Endometrium (tissue), 2 donors: Measurements from ENCODE around the gene MUCL1.
"Not testable (repeated sequence)": the region's sequence is repeated elsewhere in the genome, so short reads cannot be mapped to it uniquely, and the experiment has no call there.

ENCODE experiments used
- FAIRE-seq: peaks from 2 replicates; lab custom pipeline; 2012; peaks lifted over from hg19 to GRCh38; lab: Jason Lieb, UNC
- donor health status: control.
- donor health status: control.

The MUCL1 gene

GRCh38 chr12:54853933-54854538, at the start of gene MUCL1:
MUCL1 (plus strand) TSS chr12:54854516; CDS start chr12:54854583, 67 bp downstream.
- no peak for FAIRE-seq

GRCh38 chr12:54821676-54822075, 32.6 kb upstream of the MUCL1 start:
- FAIRE-seq, result no peak

DNA sequence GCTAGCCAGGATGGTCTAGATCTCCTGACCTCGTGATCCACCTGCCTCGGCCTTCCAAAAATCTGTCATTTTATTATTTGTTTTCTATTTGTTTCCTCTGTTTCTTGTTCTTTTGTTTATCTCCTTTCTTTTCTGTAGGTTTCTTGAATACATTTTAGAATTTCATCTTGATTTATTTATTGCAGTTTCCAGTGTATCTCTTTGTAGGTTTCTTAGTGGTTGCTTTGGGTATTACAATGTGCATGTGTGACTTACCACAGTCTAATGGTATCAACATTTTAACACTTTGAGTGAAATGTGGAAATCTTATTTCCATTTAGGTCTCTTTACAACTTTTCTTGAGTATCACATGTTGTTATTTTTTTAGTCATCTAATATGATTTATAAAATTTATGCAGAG, 29.9 kb upstream of the MUCL1 start:
- no peak for FAIRE-seq

- no peak for FAIRE-seq
Measured at GRCh38 chr12:54829511-54829910, 24.8 kb upstream of the MUCL1 start.

GRCh38 chr12:54830199-54830598, 24.1 kb upstream of the MUCL1 start:
- no peak for FAIRE-seq

- no peak for FAIRE-seq
Measured at GRCh38 chr12:54831631-54832030, 22.7 kb upstream of the MUCL1 start.

DNA sequence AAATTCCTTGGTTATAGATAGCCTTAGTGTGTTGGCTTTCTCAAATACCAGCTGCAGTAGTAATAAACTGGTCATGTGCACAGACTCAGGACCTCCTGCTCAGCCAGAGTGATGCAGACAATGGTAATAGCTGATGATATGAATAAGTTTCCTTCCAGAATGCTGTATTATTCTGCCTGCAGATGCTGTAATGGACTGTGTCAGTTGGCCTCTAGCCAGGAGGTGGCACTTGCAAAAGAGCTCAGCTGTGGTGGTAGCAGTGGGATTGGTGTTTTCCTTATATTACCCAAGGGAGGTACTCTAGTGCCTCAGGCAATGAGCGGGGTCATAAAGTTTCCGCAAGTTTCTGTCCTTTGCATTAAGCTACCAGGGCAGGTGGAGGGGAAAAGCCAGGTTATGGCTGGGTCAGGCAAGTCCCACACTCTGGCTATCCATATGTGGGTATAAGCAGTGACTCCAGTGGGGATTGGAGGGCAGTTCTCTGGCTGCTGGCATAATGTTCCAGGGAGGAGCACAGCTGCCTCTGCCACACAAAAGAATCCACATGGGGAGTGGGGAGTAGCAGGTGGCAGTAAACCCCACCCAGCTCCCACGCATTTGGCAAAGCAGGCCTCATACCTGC, 14.0 kb upstream of the MUCL1 start:
- FAIRE-seq, result no peak

GRCh38 chr12:54857406-54857805, 3.1 kb downstream of the MUCL1 start:
- no peak for FAIRE-seq

DNA sequence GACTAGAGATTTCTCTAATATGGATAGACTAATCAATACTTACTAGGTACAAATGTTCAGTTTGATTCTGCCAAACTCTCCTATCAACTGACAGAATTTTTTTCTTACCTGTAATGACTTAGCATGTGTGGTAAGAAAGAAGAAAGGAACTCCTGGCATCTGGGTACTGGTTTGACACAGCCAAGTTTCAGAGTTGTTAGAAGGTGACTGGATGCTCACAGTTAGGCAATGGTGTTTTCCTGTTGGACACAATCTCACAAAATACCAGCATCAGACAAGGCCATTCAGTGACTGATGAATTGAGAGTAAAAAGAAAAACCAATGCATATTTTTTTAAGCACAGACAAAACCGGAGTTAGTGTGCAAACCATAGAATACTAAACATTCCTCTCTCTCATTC, 4.2 kb downstream of the MUCL1 start:
- no peak for FAIRE-seq

- no peak for FAIRE-seq
Measured at GRCh38 chr12:54859502-54859901, 5.2 kb downstream of the MUCL1 start.

DNA sequence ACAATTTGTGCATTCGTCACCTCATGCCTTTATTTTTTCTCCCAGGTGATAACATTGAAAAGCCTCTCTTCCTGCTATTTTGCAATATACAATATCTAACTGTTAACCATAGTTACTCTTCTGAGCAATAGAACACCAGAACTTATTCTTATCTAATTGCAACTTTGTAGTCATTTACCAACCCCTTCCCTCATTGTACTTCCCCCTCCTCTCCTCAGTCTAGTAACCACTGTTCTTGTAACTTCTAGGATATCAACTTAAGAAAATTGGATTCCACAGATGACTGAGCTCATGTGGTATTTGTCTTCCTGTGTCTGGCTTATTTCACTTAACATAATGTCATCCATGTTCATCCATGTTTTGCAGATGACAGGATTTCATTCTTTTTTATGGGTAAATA, 7.6 kb downstream of the MUCL1 start:
- FAIRE-seq, result no peak

GRCh38 chr12:54863948-54864618, 9.8 kb downstream of the MUCL1 start:
- no peak for FAIRE-seq

- no peak for FAIRE-seq
Measured at GRCh38 chr12:54865683-54866324, 11.5 kb downstream of the MUCL1 start.

GRCh38 chr12:54868690-54869089, 14.4 kb downstream of the MUCL1 start:
- no peak for FAIRE-seq

DNA sequence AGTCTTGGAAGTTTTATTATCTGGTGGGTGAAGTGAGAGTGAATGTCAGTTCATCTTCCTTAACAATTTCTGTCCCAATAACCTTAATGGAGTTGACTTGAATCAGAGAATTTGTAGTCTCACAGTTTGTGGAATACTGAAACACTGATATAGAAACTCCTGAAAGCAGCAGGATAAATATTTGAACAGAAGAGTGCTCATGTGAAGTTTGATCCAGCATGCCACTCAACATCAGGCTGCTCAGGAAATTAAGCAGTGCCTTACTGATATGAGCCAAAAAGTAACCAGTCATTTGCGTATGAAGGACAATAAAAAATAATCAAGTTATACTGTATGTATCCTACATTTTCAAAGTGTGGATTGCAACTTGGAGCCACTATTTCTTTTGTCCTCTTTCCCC, 15.7 kb downstream of the MUCL1 start:
- no peak for FAIRE-seq

DNA sequence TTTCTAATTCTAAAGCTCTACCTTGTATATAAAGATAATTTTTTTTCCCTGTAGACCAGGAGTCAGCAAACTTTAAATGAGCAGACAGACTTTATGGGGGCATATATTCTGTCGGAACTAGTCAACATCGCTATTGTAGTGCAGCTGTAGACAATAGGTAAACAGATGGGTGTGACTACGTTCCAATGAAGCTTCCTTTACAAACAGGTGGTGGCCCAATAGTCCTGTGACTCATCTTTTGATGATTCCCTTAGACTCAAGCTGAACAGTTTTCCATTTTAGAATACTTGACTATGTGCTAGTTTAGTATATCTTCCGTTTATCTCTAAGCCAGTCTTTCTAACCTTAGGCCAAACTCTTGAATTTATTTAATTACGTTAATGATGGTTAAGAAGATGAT, 16.3 kb downstream of the MUCL1 start:
- no peak for FAIRE-seq

DNA sequence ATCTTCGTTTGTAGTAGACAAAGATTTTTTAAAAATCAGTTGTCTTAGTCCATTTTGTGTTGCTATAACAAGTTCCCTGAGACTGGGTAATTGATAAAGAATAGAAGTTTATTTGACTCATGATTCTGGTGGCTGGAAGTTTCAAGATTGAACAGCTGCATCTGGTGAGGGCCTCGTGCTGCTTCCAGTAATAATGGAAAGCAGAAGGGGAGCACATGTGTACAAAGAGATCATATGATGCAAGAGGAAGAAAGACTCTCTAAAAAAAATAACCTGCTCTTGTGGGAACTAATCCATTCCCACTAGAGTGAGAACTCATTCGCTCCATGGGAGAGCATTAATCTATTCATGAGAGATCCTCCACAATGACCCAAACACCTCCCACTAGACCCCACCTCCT, 24.8 kb downstream of the MUCL1 start:
- FAIRE-seq, result no peak

DNA sequence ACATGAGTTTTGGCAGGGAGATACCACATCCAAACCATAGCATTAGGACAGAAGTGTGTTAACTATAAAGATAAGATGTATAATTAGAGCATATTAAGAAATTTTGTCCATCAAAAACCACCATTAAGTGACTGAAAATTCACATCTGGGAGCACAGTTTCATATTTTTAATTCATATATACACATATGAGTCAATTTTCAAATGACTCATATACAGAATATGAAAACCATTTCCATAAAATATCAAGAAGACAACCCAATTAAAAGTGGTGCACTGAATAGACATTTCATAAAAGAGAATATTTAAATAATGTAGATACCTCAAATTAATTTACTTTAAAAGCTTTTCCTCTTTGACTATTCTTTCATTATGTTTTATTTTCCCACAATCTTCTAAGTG, 25.3 kb downstream of the MUCL1 start:
- no peak for FAIRE-seq

GRCh38 chr12:54882079-54882478, 27.8 kb downstream of the MUCL1 start:
- no peak for FAIRE-seq

DNA sequence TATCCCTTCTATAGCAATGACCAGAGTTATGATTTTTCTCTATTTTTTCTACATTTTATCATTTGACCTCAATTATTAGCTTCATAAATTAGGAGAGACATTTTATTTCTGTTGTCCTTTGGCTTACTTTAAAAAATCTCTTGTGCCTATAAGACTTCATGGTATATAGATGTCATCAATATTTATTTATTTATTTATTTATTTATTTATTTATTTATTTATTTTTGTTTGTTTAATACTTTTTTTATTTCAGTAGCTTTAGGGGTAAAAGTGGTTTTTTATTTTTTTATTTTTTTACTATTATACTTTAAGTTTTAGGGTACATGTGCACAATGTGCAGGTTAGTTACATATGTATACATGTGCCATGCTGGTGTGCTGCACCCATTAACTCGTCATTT, 28.3 kb downstream of the MUCL1 start:
- FAIRE-seq, result not testable (repeated sequence)

DNA sequence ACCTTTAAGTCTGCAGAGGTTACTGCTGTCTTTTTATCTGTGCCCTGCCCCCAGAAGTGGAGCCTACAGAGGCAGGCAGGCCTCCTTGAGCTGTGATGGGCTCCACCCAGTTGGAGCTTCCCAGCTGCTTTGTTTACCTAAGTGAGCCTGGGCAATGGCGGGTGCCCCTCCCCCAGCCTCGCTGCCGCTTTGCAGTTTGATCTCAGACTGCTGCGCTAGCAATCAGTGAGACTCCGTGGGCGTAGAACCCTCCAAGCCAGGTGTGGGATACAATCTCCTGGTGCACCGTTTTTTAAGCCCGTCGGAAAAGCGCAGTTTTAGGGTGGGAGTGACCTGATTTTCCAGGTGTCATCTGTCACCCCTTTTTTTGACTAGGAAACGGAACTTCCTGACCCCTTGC, 34.1 kb downstream of the MUCL1 start:
- FAIRE-seq, result not testable (repeated sequence)

GRCh38 chr12:54890339-54890738, 36.0 kb downstream of the MUCL1 start:
- FAIRE-seq, result no peak
